Measurements from ENCODE around the gene SLC7A10.

SLC7A10 gene

GRCh38 chr19:33263325-33264023, 37.8 kb upstream of the SLC7A10 start:
- TF ChIP-seq CTCF (IDR thresholded peaks at IDR 0.05; ENCODE audit: control insufficient read depth, insufficient read depth, low read depth, low read length, missing control alignments) = no peak
- no peak overlapping the region for H3K4me3 ChIP-seq (ENCODE audit: control insufficient read depth, low read depth, low read length)
- no peak for DNase-seq (ENCODE audit: low read depth)

DNA sequence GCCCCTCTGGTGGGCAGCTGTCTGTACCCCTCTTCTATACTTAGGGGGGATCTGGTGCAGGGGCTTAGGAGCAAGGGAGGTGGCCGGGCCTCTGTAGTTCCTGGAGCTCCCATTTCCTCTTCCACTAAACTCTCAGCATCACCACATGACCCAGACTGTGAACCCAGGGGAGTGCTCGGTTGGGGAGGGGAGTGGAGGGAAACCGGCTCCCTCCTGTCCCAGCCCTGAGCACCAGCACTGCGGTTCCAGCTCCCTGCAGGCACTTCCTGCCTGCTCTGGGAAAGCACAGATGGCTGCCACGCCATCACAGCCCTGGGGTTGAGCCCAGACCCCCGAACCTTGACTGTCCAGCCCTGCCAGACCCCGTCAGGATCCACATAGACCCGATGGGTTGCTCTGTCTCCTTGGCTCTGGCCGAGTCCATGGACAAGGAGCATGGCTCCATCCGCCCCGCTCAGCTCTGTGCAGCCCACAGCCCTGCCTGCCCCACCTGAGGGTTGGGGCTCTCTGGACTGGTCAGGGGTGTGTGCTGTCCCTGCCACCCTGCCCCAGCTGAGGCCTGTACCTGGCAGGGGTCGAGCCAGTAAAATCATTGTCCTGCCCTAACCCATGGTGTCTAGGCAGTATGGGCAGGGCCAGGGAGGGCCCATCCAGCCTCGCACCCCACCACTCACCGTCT, 36.0 kb upstream of the SLC7A10 start:
- TF ChIP-seq CTCF (IDR thresholded peaks at IDR 0.05; ENCODE audit: control insufficient read depth, insufficient read depth, low read depth, low read length, missing control alignments) = no peak
- no peak overlapping the region for H3K4me3 ChIP-seq (ENCODE audit: control insufficient read depth, low read depth, low read length)
- DNase-seq (ENCODE audit: low read depth) = no peak

GRCh38 chr19:33260628-33261418, 35.2 kb upstream of the SLC7A10 start:
- H3K4me3 ChIP-seq (ENCODE audit: control insufficient read depth, low read depth, low read length) = no peak overlapping the region
- no peak for TF ChIP-seq CTCF (IDR thresholded peaks at IDR 0.05; ENCODE audit: control insufficient read depth, insufficient read depth, low read depth, low read length, missing control alignments)
- no peak for DNase-seq (ENCODE audit: low read depth)

DNA sequence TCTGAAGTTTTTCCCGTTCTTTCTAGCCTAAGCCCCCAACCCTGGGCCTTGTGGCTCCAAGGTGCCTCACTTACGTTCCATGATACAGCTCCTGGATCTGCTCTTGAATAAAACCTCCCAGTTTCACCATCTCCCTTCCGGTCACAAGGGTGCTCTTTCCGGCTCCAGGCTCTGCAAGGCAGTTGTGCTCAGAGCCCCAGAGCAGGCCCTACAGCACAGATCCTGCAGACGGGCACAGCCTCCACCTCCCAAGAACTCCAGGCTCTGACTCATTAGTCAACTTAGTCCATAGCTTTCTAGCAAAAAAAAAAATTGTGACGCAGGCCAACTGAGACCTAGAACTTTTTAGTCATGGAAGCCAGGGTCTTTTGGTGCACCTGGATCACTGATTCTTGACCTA, 33.9 kb upstream of the SLC7A10 start:
- no peak for TF ChIP-seq CTCF (IDR thresholded peaks at IDR 0.05; ENCODE audit: control insufficient read depth, insufficient read depth, low read depth, low read length, missing control alignments)
- DNase-seq (ENCODE audit: low read depth) = no peak
- no peak overlapping the region for H3K4me3 ChIP-seq (ENCODE audit: control insufficient read depth, low read depth, low read length)

- no peak for DNase-seq (ENCODE audit: low read depth)
- TF ChIP-seq CTCF (IDR thresholded peaks at IDR 0.05; ENCODE audit: control insufficient read depth, insufficient read depth, low read depth, low read length, missing control alignments) = no peak
- no peak overlapping the region for H3K4me3 ChIP-seq (ENCODE audit: control insufficient read depth, low read depth, low read length)
These were observed 32.2 kb upstream of the SLC7A10 start for GRCh38 chr19:33257828-33258227.

- no peak for DNase-seq (ENCODE audit: low read depth)
- H3K4me3 ChIP-seq (ENCODE audit: control insufficient read depth, low read depth, low read length) = no peak overlapping the region
- no peak for TF ChIP-seq CTCF (IDR thresholded peaks at IDR 0.05; ENCODE audit: control insufficient read depth, insufficient read depth, low read depth, low read length, missing control alignments)
These were observed 30.6 kb upstream of the SLC7A10 start for GRCh38 chr19:33256261-33256660.

Data from AG09309 (cell line).